HK-2 (cell line): ENCODE data around the gene ABCC3.
"Not testable (repeated sequence)": the region's sequence is repeated elsewhere in the genome, so short reads cannot be mapped to it uniquely, and the experiment has no call there.

Experiments
- DNase-seq: peaks from one replicate; pipeline ENCODE4 v3.0.0-alpha.2; 2018; ENCODE audit not compliant: unreplicated experiment

The ABCC3 gene

GRCh38 chr17:50666316-50666715, 31.6 kb downstream of the ABCC3 start:
- no peak for DNase-seq

- no peak for DNase-seq
Observed at GRCh38 chr17:50667259-50668024, 32.8 kb downstream of the ABCC3 start.

- DNase-seq: no peak
Observed at GRCh38 chr17:50668025-50668837, 33.5 kb downstream of the ABCC3 start.

- no peak for DNase-seq
Observed at GRCh38 chr17:50668838-50669581, 34.3 kb downstream of the ABCC3 start.

GRCh38 chr17:50672071-50672470, 37.4 kb downstream of the ABCC3 start:
- DNase-seq: no peak

- DNase-seq: no peak
Observed at GRCh38 chr17:50672831-50673551, 38.3 kb downstream of the ABCC3 start.

GRCh38 chr17:50675190-50675589, 40.5 kb downstream of the ABCC3 start:
- no peak for DNase-seq

GRCh38 chr17:50675627-50676026, 40.9 kb downstream of the ABCC3 start:
- no peak for DNase-seq

GRCh38 chr17:50676065-50676975, 41.6 kb downstream of the ABCC3 start:
- no peak for DNase-seq

GRCh38 chr17:50677851-50678375, 43.2 kb downstream of the ABCC3 start:
- DNase-seq: no peak

GRCh38 chr17:50679008-50679544, 44.4 kb downstream of the ABCC3 start:
- no peak for DNase-seq

- no peak for DNase-seq
Observed at GRCh38 chr17:50680126-50680525, 45.4 kb downstream of the ABCC3 start.

GRCh38 chr17:50680543-50681262, 46.0 kb downstream of the ABCC3 start:
- not testable (repeated sequence) for DNase-seq

- no peak for DNase-seq
Observed at GRCh38 chr17:50681263-50682200, 46.9 kb downstream of the ABCC3 start.

- DNase-seq: no peak
Observed at GRCh38 chr17:50682441-50682840, 47.8 kb downstream of the ABCC3 start.

- DNase-seq: no peak
Observed at GRCh38 chr17:50682938-50683337, 48.3 kb downstream of the ABCC3 start.

- no peak for DNase-seq
Observed at GRCh38 chr17:50683434-50684287, 49.0 kb downstream of the ABCC3 start.

- no peak for DNase-seq
Observed at GRCh38 chr17:50684288-50684611, 49.6 kb downstream of the ABCC3 start.
